Osteoblast (primary cell): ENCODE data around the gene MS4A6A. TPM values are rescaled to one million over a fixed set of nuclear protein-coding genes. Genes with fewer than 3 reads are reported as not detected.

ENCODE experiments used
- DNase-seq: peaks from one replicate; pipeline ENCODE4 v3.0.0; 2011; ENCODE audit warnings: low spot score, mixed read lengths; ENCODE audit not compliant: insufficient read length; ENCODE audit errors: missing footprints
- H2AFZ ChIP-seq: 2 replicates; pipeline ENCODE4 v1.6.0; 2011; ENCODE audit warnings: mild to moderate bottlenecking, low read length
- H3K27ac ChIP-seq: 2 replicates; pipeline ENCODE4 v1.5.1; 2011; ENCODE audit warnings: mild to moderate bottlenecking, low read depth, low read length, moderate library complexity
- H3K27me3 ChIP-seq: 2 replicates; pipeline ENCODE4 v1.6.0; 2012; ENCODE audit warnings: mild to moderate bottlenecking, control low read depth, inconsistent platforms, low read length, moderate library complexity; ENCODE audit not compliant: insufficient read depth
- H3K36me3 ChIP-seq: 2 replicates; pipeline ENCODE4 v1.5.1; 2011; ENCODE audit warnings: mild to moderate bottlenecking, low read length, control low read depth, moderate library complexity; ENCODE audit not compliant: insufficient read depth
- H3K4me1 ChIP-seq: 2 replicates; pipeline ENCODE4 v1.5.1; 2011; ENCODE audit warnings: mild to moderate bottlenecking, low read length, control low read depth, moderate library complexity; ENCODE audit not compliant: insufficient read depth
- H3K4me2 ChIP-seq: 2 replicates; pipeline ENCODE4 v1.6.0; 2011; ENCODE audit warnings: mild to moderate bottlenecking, low read length; ENCODE audit not compliant: insufficient read depth
- H3K4me3 ChIP-seq: fragments of 200-600 bp; sonication (generic); 3 replicates; pipeline ENCODE4 v1.5.1; 2012; ENCODE audit warnings: mild to moderate bottlenecking, low read length, inconsistent platforms; ENCODE audit not compliant: insufficient read depth
- H3K79me2 ChIP-seq: 2 replicates; pipeline ENCODE4 v1.6.0; 2012; ENCODE audit warnings: mild to moderate bottlenecking, low read length, control low read depth, inconsistent platforms; ENCODE audit not compliant: insufficient read depth
- H3K9me3 ChIP-seq: 2 replicates; pipeline ENCODE4 v1.5.1; 2011; ENCODE audit warnings: low read depth, low read length, control low read depth
- H4K20me1 ChIP-seq: 2 replicates; pipeline ENCODE4 v1.6.0; 2012; ENCODE audit warnings: mild to moderate bottlenecking, low read length, control low read depth; ENCODE audit not compliant: insufficient read depth
- small RNA-seq: library from RNA; depleted of rRNA; stranded (forward); fragments of <200 nt; gene quantifications from one replicate; pipeline ENCODE3, GENCODE V24; 2012
- total RNA-seq: library from RNA; depleted of rRNA; stranded (reverse); fragments of >200 nt; gene quantifications from 2 replicates; pipeline ENCODE4 v1.2.3, GENCODE V29; 2012
- TF ChIP-seq, protein P1 (sequence below): IDR thresholded peaks from 2 replicates; pipeline ENCODE4 v1.5.1; 2011; ENCODE audit warnings: mild to moderate bottlenecking, low read depth, low read length, moderate library complexity; ENCODE audit errors: extremely low read depth

The MS4A6A gene
- total RNA-seq, 1 donor = under 0.01 TPM

- no peak overlapping the region for H2AFZ ChIP-seq
- TF ChIP-seq, protein P1, sequence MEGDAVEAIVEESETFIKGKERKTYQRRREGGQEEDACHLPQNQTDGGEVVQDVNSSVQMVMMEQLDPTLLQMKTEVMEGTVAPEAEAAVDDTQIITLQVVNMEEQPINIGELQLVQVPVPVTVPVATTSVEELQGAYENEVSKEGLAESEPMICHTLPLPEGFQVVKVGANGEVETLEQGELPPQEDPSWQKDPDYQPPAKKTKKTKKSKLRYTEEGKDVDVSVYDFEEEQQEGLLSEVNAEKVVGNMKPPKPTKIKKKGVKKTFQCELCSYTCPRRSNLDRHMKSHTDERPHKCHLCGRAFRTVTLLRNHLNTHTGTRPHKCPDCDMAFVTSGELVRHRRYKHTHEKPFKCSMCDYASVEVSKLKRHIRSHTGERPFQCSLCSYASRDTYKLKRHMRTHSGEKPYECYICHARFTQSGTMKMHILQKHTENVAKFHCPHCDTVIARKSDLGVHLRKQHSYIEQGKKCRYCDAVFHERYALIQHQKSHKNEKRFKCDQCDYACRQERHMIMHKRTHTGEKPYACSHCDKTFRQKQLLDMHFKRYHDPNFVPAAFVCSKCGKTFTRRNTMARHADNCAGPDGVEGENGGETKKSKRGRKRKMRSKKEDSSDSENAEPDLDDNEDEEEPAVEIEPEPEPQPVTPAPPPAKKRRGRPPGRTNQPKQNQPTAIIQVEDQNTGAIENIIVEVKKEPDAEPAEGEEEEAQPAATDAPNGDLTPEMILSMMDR = no peak
- no peaks in the 10 kb centered on the region for H4K20me1 ChIP-seq
- no peaks in the 10 kb centered on the region for H3K79me2 ChIP-seq
- H3K27ac ChIP-seq = no peak overlapping the region
- H3K9me3 ChIP-seq = no peaks in the 10 kb centered on the region
- no peaks in the 10 kb centered on the region for H3K36me3 ChIP-seq
- no peaks in the 10 kb centered on the region for H3K4me1 ChIP-seq
- no peak for DNase-seq
- no peaks in the 10 kb centered on the region for H3K27me3 ChIP-seq
- no peak overlapping the region for H3K4me3 ChIP-seq
- no peak overlapping the region for H3K4me2 ChIP-seq
Measured at GRCh38 chr11:60128376-60128775, 54.5 kb downstream of the MS4A6A start.

- TF ChIP-seq, protein P1 = no peak
- H4K20me1 ChIP-seq = no peaks in the 10 kb centered on the region
- no peaks in the 10 kb centered on the region for H3K9me3 ChIP-seq
- no peak overlapping the region for H2AFZ ChIP-seq
- no peaks in the 10 kb centered on the region for H3K27me3 ChIP-seq
- no peak for DNase-seq
- no peak overlapping the region for H3K4me2 ChIP-seq
- H3K27ac ChIP-seq = no peak overlapping the region
- H3K36me3 ChIP-seq = no peaks in the 10 kb centered on the region
- H3K4me1 ChIP-seq = no peaks in the 10 kb centered on the region
- H3K4me3 ChIP-seq = no peak overlapping the region
- H3K79me2 ChIP-seq = no peaks in the 10 kb centered on the region
Measured at GRCh38 chr11:60127311-60127811, 55.5 kb downstream of the MS4A6A start.

DNA sequence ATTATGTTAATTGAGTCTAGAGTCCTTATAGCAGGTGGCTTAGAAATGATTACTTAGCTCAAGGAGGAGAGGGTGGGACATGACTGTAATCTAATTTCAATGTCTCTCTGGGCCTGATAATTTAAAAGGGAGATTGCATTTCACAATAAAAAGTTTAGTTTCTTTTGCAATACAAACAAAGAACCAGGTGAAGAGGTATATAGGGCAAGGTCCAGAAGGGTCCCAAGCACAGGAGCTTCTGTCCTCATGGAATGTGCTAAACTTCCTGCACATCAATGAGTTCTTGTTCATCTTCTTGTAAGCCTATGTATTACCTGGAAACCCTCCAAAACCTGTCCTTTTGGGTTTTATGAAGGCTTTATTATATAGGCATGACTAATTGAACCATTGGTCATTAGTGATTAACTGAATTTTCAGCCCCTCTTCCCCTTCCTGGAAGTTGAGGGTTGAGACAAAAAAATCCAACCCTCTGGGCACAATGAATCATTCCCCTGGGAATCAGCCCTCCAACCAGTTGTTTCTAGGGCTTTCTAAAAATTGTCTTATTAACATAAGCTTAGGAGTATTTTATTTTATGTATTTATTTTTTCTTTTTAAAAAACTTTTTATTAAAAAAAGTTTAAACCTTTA lies 56.8 kb downstream of the MS4A6A start:
- DNase-seq = no peak
- Histone ChIP-seq H3K79me2 (no peaks in the 10 kb centered on the region), H3K27ac (no peak overlapping the region), H2AFZ (no peak overlapping the region), H3K4me3 (no peak overlapping the region), H3K27me3 (no peaks in the 10 kb centered on the region), H3K9me3 (no peaks in the 10 kb centered on the region), H4K20me1 (no peaks in the 10 kb centered on the region), H3K36me3 (no peaks in the 10 kb centered on the region), H3K4me2 (no peak overlapping the region), H3K4me1 (no peaks in the 10 kb centered on the region)
- TF ChIP-seq, protein P1 = no peak

DNA sequence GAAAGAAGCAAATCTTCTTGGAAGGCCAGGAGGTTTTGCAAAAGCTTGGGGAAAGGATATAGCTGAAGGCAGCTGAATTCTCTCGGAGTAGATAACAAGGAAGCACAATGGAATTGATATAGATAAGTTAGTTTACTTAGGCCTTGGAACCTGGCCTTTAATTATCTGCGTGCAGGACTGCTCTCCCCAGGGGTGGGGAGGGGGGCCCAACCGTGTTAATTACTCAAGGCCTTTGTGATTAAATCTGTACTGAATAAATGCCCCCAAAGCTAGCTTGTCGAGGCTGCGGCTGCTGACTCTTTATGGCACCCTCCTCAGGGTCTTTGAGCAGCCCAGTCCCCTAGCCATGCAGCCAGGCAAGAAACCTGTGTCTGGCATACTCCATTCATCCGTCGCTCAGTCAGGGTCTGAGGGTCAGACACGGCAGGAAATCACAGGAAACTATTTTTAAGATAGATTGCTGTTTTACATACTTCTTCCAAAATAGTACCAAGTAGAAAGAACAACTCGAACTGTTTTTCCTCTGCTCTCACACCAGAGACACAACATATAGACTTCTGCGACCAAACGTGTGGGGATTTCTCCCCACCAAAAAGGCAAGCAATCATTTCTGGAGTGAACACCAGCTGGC lies 58.0 kb downstream of the MS4A6A start:
- H3K27me3 ChIP-seq = no peaks in the 10 kb centered on the region
- TF ChIP-seq, protein P1 = no peak
- H3K9me3 ChIP-seq = no peaks in the 10 kb centered on the region
- no peak overlapping the region for H2AFZ ChIP-seq
- H4K20me1 ChIP-seq = no peaks in the 10 kb centered on the region
- H3K4me1 ChIP-seq = no peaks in the 10 kb centered on the region
- no peak overlapping the region for H3K4me2 ChIP-seq
- no peaks in the 10 kb centered on the region for H3K36me3 ChIP-seq
- no peaks in the 10 kb centered on the region for H3K79me2 ChIP-seq
- no peak overlapping the region for H3K4me3 ChIP-seq
- peak; percentile 10 for DNase-seq
- H3K27ac ChIP-seq = no peak overlapping the region

Small RNAs within 50 kb of the gene (small RNA-seq; reads per million reads assigned to genes)
- gene MIR6503 = not detected

Other genes with a start within 250 kb of the MS4A6A start
- not detected in 2 replicates for gene OOSP1, start 244.7 kb downstream of the MS4A6A start, total RNA-seq
- gene OOSP4A, start 219.1 kb downstream of the MS4A6A start, total RNA-seq = not detected in 2 replicates
- gene OOSP4B, start 165.9 kb downstream of the MS4A6A start, total RNA-seq = not detected in 2 replicates
- gene OOSP2, start 142.7 kb downstream of the MS4A6A start, total RNA-seq = not detected in 2 replicates
- gene MS4A3, start 126.4 kb downstream of the MS4A6A start, total RNA-seq = not detected in 2 replicates
- not detected in 2 replicates for gene MS4A2, start 94.4 kb downstream of the MS4A6A start, total RNA-seq
- not detected in 2 replicates for gene MS4A4E, start 60.1 kb upstream of the MS4A6A start, total RNA-seq
- gene MS4A4A, start 97.6 kb upstream of the MS4A6A start, total RNA-seq = under 0.01 and 0.36 TPM in 2 replicates
- gene MS4A6E, start 144.2 kb upstream of the MS4A6A start, total RNA-seq = not detected in 2 replicates
- gene MS4A7, start 195.4 kb upstream of the MS4A6A start, total RNA-seq = under 0.01 and 0.36 TPM in 2 replicates
- not detected in 2 replicates for gene MS4A14, start 213.4 kb upstream of the MS4A6A start, total RNA-seq
- not detected in 2 replicates for gene MS4A5, start 246.5 kb upstream of the MS4A6A start, total RNA-seq